NCI-H2171 (cell line): ENCODE measurements around the gene TMEM38B.
"Not testable (repeated sequence)": the region's sequence is repeated elsewhere in the genome, so short reads cannot be mapped to it uniquely, and the experiment has no call there.

Experiments used
- DNase-seq: peaks from one replicate; lab custom pipeline; 2025; lab: John Stamatoyannopoulos, UW

The TMEM38B gene

GRCh38 chr9:105722099-105722498 is 27.8 kb downstream of the TMEM38B start:
- DNase-seq: no peak

GRCh38 chr9:105725370-105725769 is 31.0 kb downstream of the TMEM38B start:
- DNase-seq: no peak

GRCh38 chr9:105728230-105728629 is 33.9 kb downstream of the TMEM38B start:
- DNase-seq: not testable (repeated sequence)

GRCh38 chr9:105731420-105731819 is 37.1 kb downstream of the TMEM38B start:
- not testable (repeated sequence) for DNase-seq

GRCh38 chr9:105735366-105735765 is 41.0 kb downstream of the TMEM38B start:
- no peak for DNase-seq

GRCh38 chr9:105737205-105737604 is 42.9 kb downstream of the TMEM38B start:
- DNase-seq: no peak

DNA sequence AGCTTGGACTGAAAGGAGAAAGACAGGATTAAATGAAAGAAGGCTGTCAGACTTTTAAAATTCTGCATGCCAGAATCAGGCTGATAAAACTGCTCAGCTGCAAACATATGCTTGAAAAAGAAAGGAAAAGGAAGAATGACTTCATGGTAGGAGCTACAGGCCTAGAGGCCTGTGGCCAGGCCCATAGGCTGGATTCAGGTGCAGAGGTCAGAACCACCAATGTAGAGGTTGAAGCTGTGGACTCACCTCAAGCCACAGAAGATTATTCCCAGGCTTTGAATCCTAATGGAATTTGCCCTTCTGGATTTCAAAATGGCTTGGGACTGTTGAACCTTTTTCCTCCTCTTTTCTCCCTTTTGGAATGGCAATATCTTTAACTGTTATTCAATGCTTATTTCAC is 47.7 kb downstream of the TMEM38B start:
- no peak for DNase-seq

DNA sequence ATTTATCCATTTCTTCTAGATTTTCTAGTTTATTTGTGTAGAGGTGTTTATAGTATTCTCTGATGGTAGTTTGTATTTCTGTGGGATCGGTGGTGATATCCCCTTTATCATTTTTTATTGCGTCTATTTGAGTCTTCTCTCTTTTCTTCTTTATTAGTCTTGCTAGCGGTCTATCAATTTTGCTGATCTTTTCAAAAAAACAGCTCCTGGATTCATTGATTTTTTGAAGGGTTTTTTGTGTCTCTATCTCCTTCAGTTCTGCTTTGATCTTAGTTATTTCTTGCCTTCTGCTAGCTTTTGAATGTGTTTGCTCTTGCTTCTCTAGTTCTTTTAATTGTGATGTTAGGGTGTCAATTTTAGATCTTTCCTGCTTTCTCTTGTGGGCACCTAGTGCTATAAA is 53.0 kb downstream of the TMEM38B start:
- DNase-seq: not testable (repeated sequence)

DNA sequence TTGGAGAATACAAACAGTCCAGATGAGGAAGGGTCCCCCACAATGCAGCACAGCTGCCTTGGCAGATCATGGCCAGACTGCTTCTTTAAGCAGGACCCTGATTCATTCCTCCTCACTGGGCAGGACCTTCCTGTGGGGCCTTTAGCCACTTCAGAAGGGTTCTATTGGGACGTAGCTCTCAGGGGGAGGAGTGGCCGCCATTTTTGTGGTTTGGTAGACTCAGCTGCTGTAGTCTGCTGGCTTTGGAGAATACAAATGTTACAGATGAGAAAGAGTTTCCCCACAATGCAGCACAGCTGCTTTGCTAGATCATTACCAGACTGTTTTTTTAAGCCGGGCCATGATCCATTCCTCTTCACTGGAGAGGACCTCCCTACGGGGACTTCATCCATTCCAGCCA is 57.4 kb downstream of the TMEM38B start:
- DNase-seq: no peak

- DNase-seq: no peak
Observed at GRCh38 chr9:105757496-105758251, 63.3 kb downstream of the TMEM38B start.

- DNase-seq: no peak
Observed at GRCh38 chr9:105760053-105760452, 65.7 kb downstream of the TMEM38B start.

DNA sequence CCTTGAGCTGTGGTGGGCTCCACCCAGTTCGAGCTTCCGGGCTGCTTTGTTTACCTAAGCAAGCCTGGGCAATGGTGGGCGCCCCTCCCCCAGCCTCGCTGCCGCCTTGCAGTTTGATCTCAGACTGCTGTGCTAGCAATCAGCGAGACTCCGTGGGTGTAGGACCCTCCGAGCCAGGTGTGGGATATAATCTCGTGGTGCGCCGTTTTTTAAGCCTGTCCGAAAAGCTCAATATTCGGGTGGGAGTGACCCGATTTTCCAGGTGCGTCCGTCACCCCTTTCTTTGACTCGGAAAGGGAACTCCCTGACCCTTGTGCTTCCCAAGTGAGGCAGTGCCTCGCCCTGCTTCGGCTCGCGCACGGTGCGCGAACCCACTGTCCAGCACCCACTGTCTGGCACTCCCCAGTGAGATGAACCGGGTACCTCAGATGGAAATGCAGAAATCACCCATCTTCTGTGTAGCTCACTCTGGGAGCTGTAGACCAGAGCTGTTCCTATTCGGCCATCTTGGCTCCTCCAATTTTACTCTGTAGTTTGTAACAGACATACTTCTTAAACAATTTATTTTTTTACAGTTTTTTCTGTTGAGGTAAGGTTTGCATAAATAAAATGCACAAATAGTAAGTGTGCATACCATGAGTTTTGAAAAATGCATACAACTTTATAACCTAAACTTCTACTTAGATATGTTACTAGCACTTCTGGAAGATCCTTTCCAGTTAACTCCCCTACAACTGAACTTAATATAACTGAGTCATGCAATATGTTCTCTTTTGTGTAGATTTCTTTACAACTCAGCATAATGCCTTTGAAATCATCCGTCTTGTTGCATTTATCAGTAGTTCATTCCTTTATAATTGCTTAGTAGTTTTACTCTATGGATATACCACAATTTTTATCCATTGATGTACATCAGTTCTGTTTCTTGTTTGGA is 88.5 kb downstream of the TMEM38B start:
- DNase-seq: not testable (repeated sequence)

- not testable (repeated sequence) for DNase-seq
Observed at GRCh38 chr9:105783495-105783872, 89.1 kb downstream of the TMEM38B start.

- DNase-seq: not testable (repeated sequence)
Observed at GRCh38 chr9:105786796-105787195, 92.5 kb downstream of the TMEM38B start.

- DNase-seq: no peak
Observed at GRCh38 chr9:105816202-105816744, 121.9 kb downstream of the TMEM38B start.

GRCh38 chr9:105816981-105817380 is 122.6 kb downstream of the TMEM38B start:
- DNase-seq: no peak

DNA sequence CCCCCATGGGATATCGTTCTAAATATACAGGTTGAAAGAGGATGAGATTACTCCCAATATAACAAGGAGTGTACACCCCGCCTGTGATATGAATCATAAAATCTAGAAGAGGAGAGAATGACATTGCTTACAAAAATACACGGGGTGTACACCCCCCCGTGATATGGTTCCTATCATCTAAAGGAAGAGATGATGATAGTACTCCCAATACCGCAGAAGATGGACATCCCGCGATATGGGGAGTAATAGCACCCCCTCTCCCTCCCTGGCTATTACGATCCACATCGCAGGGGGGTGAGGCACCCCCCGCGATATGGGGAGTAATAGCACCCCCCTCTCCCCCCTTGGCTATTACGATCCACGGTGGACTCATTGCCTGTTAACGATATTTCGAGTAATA is 124.6 kb downstream of the TMEM38B start:
- DNase-seq: no peak

DNA sequence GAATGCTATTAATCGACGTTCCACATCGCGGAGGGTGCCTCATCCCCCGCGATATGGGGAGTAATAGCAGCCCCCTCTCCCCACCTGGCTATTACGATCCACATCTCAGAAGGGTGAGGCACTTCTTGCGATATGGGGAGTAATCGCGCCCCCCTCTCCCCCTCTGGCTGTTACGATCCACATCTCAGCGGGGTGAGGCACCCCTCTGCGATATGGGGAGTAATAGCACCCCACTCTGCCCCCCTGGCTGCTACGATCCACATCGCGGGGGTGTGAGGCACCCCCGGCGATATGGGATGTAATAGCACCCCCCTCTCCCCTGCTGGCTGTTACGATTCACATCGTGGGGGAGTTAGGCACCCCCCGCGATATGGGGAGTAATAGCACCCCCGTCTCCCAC is 128.5 kb downstream of the TMEM38B start:
- no peak for DNase-seq
